Measurements from ENCODE around the gene TUBA3C.

Gene TUBA3C

DNA sequence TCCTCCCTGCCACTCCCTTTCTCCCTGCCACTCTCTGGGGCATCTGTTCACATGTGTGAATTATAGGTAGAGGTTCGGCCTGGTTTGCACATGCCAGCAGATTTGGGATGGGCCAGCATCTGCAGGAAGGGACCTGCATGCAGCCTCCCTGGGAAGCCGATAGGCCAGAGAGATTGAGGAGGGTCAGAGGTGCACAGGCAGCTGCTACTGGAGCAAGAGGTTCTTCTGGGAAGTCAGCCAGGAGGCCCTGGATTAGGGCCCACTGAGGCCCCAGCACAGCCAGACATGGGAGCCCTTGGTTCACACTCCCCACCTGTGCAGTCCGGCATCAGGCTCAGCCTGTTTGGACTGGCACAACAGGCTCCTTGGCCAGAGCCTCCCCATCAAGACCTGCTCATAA, 12.1 kb downstream of the TUBA3C start:
- DNase-seq: no peak

DNA sequence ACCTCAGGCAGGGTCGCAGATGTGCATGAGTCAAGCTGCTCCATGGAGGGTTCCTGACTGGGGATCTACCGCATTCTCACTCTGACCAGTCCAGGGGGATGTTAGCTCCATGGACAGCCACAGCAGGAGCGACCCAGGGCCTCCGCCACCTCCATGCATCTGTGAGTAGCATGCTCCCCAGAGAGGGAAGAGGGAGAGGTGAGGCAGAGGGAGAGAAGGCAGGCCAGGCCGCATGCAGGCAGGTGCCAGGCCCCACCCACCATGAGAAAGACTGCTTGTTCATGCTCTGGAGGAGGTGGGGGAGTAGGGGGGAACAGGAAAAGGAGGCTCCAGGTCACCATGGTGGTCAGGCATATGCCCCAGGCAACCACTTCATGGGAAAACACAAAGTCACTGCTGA, 20.3 kb downstream of the TUBA3C start:
- no peak for DNase-seq

DNA sequence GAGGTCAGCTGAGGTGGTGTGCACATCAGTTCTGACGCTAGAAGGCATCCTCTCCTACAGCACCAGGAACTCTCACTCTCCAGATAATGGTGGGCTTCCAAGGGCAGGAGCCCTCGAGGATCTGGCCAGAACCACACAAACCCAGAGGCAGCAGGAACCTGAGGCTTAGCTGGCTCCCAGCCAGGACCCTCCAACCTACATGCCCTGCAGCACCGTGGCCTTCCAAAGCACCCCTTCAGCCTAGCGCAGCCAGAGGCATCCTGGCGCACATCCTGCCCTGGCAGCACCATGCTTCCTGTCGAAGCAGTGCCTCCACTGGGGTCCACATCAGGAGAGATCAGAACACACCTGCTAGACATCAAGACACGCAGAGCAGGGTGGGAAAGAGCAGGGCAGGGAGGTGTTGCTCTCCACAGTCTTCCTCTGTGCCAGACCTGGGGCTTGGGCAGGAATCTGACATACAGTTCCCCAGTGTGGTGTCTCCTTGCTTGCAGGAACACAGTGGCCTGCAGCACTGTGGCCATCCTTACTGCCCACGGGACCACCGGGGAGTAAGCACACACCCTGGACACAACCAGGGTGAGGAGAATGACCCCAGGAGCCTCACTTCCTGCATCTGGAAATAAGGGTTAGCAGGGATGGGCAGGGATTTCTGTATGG, 21.7 kb downstream of the TUBA3C start:
- no peak for DNase-seq

DNA sequence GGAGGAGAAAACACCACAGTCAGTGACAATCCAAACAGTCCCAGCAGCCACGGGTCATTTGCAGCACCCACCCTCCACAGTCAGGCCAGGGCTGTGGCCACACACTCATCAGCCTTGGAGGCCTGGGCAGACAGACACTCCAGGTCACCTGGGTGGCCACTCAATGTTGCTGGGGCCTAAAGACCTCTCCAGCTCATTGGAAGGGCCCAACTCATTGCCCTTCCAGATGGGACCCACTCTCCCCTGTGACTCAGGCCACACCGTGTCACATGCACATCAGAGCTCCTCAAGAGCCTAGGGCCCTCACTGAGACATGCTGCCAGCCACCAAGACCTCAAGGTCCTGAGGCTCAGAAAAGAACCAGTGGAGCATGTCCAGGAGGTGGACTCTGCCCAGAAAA, 22.4 kb downstream of the TUBA3C start:
- DNase-seq: no peak

DNA sequence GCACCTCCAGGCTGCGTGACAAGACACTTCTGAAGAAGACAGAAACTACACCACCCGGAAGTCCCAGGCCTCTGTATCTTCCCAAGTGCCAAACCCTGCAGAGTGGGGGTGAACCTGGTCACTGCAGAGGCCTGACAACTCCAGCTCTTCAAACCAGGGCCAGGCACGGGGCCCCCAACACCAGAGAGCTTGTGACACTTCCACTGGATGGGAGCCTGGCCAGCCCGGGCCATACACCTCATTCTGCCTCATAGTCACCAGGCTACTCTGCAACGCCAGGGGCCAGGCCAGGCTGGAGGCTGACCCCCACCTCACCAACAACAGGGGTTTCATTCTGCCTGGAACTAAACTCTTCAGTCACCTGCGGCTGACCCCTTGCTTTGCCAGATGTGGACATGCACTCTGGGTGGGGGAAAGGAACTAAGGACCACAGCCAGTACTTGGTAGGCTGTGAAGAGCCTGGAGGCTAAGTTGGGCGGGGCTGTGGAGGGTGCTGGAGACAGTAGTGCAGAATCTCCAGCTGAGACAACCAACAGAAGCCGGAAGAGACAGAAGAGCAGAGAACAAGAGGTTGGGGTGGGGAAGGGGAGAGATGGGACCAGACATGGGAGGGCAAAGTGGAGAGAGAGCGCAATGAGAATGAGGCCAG, 23.0 kb downstream of the TUBA3C start:
- no peak for DNase-seq

DNA sequence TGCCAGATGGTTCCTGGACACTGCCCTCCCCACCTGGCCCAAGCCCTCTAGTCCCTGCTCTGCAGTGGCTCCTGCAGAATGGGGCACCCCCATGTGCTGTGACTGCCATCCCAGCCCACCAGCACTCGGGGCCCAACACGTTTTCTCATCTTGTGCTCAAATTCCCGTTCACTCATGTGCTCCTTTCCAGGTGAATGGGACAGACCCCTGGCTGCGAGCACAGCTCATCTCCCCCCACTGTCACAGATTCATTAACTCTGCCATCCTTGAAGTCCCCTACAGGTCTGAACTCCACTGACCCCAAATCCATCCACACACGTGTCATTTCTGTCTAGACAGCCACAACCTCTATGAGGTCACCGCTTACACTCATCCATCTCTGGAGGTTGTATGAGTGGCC, 23.6 kb downstream of the TUBA3C start:
- no peak for DNase-seq

DNA sequence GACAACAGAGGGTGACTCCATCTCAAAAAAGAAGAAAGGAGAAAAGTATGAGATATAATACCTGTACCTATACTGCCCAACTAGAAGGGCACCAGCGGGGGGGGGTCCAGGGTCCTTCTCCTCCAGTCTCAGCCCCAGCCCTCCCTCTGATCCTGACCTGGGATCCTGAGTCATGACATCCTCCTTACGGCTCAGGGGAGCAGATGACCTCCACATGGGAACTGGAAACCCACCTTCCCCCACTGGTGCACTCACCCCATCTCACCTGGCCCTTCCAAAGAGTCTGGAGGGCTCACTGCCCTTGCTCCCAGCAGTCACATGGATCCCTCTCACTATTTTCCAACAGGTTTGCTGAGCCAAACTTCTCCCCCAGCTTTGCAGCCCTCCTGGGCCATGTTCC, 24.2 kb downstream of the TUBA3C start:
- no peak for DNase-seq

DNA sequence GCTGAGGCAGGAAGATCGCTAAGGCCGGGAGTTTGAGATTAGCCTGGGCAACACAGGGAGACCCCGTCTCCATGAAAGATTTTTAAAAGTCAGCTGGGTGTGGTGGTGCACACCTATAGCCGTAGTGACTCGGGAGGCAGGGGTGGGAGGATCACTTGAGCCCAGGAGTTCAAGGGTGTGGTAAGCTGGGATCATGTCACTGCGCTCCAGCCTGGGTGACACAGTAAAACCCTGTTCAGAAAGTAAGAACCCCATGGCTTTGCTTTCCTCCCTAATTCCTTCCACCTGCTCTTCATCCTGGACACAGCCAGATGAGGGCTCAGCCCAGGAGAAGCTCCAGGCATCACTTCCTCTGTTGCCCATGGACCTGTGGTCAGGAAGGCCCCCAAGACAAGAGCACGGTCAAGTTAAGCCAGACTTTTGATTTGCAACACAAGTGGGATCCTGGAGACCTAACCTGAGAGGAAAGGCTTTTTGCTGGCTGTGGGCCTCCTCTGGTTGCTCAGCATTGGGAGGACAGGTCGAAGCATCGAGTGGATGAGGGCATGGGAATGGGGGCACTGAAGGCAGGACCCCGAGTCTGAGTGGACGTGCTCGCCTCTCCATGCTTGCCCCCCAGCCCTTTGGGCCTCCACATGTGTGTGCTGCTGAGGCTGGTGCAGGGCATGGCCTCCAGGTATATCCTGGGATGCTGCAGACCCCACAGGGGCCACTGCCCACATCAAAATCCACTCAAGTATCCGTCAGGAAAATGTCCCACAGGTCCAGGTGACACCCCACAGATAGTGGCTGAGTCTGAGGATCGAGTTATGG, 25.4 kb downstream of the TUBA3C start:
- DNase-seq: no peak

DNA sequence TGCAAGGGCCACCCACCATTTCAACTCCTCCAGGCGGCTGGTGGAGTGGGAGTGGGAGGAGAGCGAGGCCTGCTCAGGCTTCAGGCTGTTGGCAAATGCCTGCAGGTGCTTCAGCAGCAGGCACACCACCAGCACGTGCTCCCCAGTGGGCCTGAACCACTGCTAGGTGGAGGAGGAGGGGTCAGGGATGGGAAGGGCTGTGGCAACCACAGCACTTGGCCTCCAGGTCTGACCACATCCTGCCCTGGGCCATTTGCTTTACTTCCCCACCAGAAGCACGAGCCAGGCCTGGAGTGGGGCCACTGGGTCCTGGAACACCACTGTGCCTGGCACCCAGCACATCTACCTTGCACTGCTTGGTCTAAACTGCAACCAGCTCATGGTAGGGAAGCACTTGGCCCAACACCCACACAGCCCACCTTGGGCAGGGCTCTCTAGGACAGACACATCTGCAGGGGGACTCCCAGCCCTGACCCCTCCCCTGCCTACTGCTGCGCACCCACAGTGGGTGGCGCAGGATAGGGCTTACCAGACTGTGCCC, 26.2 kb downstream of the TUBA3C start:
- DNase-seq: no peak

DNA sequence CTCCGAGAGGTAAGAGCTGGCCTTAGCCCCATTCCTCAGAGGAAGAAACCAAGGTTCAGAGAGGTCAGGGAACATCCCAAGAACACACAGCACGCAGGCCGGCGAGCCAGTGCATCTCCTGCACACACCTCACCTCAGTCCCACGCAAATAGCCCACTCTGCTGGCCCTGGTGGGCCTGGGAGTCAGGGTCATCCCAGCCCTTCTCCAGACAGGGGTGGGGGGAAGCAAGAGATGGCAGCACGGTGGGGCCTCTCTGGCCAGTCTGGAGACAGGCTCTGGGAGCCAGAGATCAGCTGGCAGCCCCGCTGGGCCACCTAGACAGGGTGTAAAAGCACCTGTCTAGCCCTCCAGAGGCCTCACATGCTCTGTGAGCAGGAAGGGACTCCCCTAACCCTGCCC, 26.8 kb downstream of the TUBA3C start:
- DNase-seq: no peak

DNA sequence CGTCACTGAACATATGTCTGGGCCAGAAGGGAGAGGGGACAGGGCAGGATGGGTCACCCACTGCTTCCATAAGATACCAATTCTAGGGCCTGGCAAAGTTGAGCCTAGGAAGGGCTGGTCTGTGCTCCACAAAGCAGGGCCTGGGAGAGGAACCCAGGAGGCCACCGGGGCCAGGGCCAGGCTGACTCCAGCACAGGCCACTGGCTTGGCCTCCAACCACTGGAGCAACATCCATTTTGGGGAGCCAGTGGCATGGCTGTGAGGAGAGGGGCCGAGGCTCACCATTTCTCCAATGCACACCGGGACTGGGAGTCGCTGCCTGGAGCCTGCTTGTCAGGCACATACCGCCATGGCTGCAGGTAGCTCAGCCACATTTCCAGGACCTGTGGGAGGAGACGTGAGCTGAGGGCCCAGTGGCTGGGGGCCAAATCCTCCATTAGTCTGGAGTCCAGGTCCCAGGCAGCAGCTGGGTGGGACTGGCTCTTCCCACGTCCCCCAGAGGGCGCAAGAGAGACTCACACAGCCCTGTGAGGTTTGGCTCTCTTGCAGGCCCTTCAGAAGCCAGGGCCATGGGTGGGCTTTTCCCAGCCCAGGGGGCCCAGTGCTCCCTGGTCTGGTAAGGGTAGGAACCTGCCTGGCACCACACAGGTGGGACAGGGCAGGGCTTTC, 27.7 kb downstream of the TUBA3C start:
- DNase-seq: no peak

DNA sequence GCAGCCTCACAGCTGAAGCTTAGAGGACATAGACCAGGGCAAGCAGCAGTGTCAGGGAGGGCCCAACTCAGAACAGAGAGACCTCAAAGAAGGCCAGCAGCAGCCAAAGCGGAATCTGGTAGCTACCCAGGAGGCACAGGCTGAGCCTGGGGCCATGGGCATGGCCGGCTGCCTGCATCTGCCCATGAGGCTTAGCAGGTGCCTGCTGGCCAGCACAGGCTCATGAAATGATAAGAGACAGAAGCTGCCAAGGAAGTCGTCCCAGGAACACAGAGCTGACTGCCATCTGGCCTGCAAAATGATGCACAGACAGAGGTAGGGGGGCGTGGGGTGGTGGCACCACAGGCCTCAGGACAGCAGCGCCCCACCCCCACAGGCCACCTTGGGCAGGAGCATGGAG, 29.2 kb downstream of the TUBA3C start:
- no peak for DNase-seq

DNA sequence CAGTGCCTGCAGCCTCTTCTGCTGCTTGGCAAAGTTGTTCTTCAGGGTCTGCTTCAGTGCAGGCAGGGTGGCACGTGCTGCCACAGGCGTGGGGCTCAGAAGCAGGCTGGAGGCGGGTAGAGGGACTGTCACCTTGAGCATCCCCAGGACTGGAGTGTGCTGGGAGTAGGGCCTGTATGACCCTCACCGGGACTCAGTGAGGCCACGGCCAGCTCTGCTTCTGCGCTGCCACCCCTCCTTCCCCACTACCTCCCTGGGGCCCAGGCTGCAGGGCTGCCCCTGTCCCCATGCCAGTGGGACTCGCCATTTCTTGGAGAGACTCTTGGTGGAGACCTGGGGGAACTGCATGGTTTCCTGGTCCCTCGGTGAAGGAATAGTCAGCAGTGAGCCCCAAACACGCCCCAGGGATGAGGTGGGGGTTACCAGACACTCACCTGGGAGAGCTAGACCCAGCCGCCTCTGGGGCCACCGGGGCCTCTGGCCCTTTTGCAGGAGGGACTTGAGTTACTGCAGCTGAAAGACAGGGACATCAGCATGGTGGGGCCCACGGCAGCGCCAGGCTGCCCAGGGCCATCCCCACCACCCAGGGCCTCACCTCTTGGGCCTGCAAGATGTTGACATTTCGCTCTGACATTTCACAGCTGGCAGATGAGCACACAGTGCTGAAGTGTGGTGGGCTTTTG, 29.9 kb downstream of the TUBA3C start:
- DNase-seq: no peak

DNA sequence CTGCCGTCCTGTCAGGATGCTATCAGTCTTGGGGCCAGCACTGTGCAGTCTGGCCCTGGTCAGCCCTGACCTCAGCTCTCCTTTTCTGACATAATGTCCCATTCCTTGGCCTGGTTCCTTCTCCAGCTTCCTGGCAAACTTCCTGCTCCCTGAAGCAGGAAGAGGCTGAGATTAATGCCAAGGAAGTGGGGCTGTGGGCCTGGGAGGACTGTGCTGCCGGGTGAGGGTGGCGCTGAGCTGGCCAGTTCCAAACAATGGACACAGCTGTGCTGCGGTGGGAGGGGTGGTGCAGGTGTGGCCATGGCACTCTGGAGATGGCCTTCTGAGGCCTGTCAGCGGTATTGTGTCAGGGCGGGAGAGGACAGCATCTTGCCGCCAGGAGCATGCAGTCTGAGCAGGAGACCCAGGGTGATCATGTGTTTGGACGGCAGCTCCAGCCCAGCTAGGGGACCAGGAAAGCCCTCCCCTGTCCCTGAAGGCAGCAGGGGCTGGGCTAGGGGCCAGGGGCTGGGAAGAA, 30.9 kb downstream of the TUBA3C start:
- no peak for DNase-seq

DNA sequence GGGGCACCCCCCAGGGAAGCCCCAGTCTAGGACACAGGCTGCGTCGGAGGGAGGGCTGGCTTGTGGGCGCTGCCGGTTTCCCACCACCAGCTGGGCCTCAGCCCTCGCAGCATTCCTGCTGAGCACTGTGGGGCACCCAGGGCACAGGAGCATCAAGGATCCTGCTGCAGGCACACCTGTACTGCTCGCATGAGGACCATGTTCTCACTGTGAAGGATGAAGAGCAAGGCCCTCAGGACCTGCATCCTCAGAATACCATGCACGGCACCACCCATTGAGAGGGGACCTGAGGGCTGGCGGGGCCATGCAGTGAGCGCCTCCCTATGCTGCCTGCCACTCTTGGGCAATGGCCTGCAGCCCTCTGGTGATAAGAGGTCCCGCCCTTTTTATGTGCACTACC, 31.4 kb downstream of the TUBA3C start:
- no peak for DNase-seq

DNA sequence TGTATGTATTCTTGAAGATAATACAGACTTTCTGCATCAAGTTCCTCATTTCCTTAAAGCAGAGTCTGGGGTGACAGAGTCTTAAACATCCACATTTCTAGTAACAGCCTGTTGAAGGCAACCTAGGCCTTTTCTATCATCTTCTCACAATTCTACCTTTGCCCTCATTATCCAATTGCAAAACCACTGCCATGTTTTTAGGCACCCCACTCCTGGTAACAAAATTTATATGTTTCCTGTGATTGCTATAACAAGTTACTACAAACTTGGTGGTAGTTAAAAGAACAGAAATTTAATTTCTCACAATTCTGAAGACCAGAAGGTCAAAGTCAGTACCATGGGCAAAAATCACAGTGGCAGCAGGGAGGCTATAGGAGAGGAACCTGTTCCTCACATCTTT, 33.1 kb downstream of the TUBA3C start:
- no peak for DNase-seq
